Fibroblast of skin of scalp (primary cell): ENCODE results near the gene PRKG1.
A peak's percentile ranks its signal among the peaks of the same experiment; 100 is the strongest.
"Not testable (repeated sequence)": the region's sequence is repeated elsewhere in the genome, so short reads cannot be mapped to it uniquely, and the experiment has no call there.

ENCODE experiments used
- DNase-seq: peaks from one replicate; pipeline ENCODE4 v3.0.0-alpha.2; 2013

The PRKG1 gene

DNA sequence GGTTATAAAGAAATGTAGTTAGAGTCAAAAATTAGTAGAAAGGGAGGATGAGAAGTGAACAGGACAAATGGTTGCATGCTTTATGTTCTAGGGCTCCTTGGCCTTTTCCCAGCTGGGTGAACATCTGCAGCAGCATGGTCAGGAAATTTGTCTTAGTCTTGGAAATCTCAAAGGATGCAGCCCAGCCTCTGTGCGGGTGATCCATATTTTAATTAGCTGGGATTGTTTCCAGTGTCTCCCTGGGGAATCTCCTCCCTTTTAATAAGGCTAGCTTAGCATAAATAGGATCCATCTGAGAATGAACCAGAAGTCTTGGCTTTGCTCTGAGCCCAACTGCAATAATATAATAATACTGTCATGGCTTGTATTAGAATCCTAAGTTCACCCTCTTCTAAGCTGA, 198.3 kb downstream of the PRKG1 start:
- peak; percentile 59 for DNase-seq

GRCh38 chr10:51273574-51273973, 199.3 kb downstream of the PRKG1 start:
- DNase-seq: no peak

DNA sequence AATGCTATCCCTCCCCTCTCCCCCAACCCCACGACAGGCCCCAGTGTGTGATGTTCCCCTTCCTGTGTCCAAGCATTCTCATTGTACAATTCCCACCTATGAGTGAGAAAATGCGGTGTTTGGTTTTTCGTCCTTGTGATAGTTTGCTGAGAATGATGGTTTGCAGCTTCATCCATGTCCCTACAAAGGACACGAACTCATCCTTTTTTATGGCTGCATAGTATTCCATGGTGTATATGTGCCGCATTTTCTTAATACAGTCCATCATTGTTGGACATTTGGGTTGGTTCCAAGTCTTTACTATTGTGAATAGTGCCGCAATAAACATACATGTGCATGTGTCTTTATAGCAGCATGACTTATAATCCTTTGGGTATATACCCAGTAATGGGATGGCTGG, 201.8 kb downstream of the PRKG1 start:
- not testable (repeated sequence) for DNase-seq

- DNase-seq: not testable (repeated sequence)
These were observed 207.1 kb downstream of the PRKG1 start for GRCh38 chr10:51281387-51281786.

GRCh38 chr10:51285601-51286000, 211.3 kb downstream of the PRKG1 start:
- DNase-seq: no peak

GRCh38 chr10:51288511-51288910, 214.2 kb downstream of the PRKG1 start:
- DNase-seq: peak; percentile 35

DNA sequence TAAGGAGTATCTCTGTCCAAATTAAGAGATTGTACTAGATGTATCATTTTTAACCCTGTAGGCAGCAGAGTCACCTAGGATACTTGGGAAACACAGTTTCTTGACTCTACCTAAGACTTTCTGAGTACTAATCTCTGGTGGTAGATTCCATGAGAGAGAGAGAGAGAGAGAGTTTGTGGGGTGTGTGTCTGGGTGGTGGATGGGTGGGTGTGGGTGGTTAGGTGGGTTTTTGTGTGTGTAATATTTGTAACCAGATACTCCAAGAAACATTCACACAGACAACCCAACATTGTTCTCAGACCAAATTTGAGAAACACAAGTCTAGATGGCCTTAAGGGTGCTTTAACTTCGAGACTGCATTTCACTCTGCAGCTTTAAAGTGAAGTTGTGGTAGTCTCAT, 215.2 kb downstream of the PRKG1 start:
- DNase-seq: no peak

DNA sequence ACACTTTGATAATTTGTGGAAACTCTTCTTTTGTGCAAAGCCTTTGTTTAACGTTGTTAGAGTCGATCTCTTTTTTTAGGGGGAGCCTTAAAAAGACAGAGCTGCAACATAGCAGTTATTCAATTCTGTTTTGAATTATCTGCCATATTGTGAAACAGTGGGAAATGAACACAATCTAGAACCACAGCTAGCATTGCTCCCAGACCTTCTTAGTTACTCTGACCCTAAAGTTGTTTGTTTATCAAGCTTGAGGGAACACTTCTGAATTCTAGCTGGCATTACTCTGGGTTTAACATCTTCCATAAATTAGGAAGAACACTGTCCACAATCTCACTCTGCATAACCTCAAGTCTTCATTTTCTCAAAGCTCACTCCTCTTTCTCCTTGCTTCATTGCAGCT, 217.7 kb downstream of the PRKG1 start:
- no peak for DNase-seq

DNA sequence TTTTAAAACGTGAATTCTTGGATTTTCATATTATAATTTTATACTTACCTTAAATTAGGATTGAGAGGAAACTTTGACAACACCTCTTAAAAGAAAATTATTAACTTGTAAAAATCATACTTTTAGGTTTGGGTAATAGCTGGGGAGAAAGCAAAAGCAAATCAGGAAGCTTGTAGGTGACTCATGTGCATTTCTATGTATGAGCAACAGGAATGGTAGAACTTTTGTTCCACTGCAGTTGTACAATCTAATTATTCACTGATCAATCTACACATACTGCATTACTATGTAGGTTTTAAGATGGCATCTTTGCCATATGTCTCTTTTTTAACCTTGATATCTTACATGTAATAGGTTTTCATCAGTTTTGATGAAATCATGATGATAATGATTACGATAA, 223.2 kb downstream of the PRKG1 start:
- peak; percentile 51 for DNase-seq

DNA sequence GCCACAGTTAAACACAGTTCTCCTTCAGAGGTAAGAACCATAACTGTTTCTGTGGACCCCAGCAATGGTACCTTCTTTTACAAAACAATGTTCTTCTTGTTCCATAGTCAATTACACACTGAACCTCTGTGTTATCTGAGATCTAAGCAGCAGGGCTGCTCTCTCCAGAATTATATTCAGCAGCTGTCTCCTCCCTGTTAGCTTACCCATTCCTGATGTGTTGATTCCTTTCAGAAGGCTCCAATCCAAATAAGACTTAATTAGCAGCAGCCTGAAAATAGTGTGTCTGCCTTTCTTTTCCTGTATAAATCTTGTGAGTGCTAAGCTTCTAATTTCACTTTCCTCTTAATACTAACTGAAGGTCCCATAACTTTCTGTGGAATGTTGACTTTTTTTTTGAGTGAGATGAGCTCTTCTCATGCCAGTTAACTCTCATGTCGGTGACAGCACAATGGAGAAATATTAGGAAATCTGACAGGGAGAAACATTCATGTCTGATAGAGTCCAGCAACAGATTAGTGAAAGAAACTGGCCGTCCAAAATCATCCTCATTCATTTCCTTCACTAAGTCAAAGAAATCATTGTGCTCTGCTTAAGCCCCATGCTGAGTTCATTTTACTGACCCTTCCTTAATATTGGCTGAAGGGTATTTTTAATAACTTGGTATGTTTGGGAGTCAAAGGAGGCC, 226.5 kb downstream of the PRKG1 start:
- DNase-seq: peak; percentile 45

- DNase-seq: peak; percentile 37
These were observed 227.4 kb downstream of the PRKG1 start for GRCh38 chr10:51301644-51302043.

GRCh38 chr10:51302316-51302715, 228.0 kb downstream of the PRKG1 start:
- DNase-seq: peak; percentile 63

GRCh38 chr10:51308116-51308515, 233.8 kb downstream of the PRKG1 start:
- no peak for DNase-seq

DNA sequence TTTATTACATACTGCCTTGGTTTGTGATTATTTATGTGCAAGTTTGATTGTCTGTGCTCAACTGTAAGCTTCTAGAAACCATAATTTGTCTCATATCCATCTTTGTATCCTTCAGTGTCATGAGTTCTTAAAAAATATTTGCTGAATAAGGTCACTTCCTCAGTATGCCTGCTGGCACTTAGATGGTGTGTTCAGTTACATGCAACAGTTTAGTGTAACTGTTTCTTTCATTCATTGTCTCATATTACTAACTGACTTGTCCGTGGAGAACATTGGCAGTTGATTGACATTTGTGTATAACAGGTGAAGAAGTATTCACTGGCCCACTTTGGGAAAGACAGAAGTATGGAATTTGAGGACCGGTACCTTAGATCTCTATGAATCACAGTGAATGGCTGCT, 236.9 kb downstream of the PRKG1 start:
- peak; percentile 37 for DNase-seq

DNA sequence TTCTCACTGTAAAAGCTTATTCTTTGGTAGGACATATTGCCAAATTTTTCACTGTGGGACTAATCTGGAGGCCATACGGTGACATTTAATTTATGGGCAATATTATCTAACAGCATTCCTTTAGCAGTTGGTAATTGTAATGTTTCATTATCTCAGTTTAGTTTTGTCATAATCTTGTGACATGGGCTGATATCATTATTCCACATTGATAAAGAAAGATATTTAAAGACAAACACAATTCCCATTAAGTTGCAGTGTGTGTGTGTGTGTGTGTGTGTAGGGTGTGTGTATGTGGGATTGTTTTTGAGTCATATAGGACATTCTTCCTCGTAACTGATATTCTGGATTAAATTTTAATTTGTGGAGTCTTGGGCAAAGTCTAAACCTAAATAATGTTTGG, 238.5 kb downstream of the PRKG1 start:
- DNase-seq: no peak

DNA sequence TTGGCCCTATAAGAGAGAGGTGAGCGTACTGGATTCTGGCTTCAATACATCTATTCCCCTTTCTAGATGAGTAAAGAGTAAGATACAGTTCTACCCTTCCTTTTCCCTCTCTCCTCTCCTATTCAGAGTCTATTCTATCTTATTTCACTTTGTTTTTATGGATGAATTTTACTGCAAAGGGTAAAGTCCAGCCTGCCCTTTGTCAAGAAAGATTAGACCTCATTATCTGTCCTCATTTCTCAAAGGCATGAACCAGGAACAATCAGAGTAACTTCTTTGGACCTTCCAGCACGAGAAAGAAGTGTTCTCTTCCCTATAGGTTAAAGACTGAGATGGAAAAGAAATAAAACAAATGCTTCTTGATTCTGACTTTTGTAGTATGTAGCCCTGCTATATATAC, 239.0 kb downstream of the PRKG1 start:
- DNase-seq: no peak

DNA sequence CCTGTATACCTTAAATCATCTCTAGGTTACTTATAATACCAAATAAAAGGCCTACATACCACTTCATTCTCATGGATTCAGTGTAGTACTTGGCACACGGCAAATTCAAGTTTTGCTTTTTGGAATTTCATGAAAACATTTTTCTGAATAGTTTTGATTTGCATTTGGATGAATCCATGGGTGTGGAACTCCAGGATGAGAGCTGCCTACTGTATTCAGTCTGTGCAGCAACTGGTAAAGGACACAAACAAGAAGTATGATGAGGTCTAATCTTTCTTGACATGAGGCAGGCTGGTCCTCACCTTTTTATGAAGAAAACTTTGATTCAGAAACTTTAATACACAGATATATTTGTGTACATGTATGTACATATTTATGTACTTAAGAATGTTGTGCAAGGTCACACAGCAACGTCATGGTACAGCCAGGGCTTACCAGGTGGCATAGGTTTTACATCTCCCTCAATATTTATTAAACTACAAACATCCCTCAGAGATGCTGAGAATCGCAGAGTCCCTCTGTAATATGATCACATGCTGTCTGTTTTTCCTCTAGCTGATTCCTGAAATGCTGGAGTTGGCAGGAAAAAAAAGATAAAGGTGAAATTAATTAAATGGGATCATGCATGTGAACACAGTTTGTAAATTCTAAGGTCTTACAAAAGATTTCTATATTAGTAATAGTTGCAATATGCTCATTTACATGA, 239.6 kb downstream of the PRKG1 start:
- no peak for DNase-seq

DNA sequence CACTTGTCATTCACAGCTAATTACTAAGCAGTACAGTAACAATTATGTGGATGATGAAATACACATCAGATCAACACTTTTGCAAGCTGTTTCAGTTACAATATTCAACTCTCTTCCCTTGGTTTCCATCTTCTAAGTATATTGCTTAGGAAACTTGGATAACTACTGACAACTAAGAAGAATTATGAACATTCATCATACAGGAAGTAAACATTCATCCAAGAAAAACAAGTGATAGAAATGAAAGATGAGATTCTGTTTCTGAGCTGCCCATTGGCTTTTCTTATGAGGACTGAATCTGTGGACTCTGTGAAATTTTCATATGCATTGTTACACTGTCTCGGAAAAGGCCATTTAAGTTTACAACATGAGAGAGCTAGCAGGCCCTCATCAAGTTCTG, 240.2 kb downstream of the PRKG1 start:
- DNase-seq: peak; percentile 40

DNA sequence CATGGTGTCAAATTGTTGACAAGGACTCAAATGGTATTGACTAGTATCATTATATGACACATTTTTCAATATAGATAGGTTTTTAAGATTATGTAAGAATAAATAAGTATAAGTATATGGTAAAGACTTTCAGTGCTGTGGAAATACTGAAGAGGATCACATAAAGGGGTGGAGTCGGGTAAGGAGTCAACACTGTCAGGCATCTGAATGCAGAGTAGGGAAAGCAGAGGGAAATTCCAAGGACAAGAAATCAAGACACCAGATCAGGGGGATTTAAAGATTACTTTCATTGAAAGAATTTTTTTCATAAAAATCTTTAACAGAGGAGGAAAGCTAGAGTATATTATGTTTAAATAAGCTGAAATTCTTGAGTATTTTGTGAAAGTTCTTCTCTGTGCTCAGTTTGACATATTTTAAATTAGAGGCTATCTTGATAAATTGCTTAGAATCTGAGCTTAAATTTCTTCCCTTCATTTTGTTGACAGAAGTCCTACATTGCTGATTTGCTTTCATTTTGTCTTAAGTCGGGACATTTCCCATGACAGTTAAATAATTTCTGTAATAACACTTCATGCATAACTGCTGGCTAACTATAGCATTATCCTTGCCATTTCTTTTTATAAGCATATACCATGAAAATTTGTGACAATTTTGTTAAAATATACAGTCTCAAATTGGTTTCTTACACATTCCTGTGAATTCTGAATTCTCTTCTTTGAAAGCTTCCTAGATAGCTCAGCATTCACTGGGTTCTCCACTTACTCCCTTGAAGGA, 244.3 kb downstream of the PRKG1 start:
- DNase-seq: no peak

- no peak for DNase-seq
These were observed 244.8 kb downstream of the PRKG1 start for GRCh38 chr10:51319173-51319435.

GRCh38 chr10:51321300-51321699, 247.0 kb downstream of the PRKG1 start:
- no peak for DNase-seq

DNA sequence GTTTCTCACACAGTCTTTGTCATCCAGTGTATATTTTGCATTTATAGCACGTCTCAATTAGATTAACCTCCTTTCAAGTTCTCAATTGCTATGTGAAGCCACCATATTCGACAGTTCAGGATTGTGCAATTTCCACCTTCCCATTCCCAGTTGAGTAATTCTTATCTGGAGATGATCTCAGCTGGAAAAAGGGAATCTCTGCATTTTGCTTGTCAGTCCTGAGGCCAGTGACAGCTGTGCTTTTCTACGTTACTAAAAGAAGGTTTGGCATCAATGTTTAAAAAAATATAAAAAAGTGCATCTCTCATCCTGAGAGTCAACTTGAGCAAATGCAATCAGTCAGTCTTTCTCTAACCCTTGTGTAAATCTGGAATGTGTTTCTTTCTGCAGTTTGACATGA, 247.7 kb downstream of the PRKG1 start:
- peak; percentile 54 for DNase-seq

DNA sequence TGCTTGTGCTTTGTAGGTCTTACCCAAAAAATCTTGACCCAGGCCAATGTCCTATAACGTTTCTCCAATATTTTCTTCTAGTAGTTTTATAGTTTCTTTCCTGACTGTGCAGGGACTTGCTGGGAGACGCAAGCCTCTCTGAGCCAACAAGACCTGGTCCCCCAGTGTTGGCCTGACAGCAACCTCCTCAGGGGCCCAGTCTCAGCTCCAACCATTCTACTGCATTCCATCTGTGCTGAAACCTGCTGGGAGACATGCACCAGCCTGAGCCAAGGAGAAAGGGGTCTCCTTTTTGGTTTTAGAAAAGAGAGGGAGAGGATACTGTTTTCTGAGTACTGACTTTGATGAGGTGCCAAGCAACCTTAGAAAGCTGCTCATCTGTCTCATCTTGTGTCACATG, 251.4 kb downstream of the PRKG1 start:
- DNase-seq: no peak

DNA sequence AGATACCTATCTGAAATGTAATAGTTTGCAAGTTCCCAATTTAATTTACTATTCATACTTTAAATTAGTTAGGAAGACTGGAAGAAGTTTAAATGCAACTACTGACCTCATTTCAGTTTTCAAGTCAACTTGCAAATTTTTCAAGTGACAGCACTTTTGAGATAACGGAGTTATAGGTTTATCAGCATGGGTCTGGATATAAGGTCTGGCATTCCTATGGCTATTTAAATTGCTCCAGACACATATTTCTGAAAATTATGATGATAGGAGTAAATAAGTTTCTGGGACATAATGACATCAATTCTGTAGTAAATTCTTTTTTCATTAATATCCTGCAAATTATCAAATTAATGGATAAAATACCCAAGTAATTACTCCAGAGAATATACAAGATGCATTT, 251.9 kb downstream of the PRKG1 start:
- DNase-seq: no peak
